SHP77 (cell line): ENCODE measurements around the gene FABP6.
"Not testable (repeated sequence)": the region's sequence is repeated elsewhere in the genome, so short reads cannot be mapped to it uniquely, and the experiment has no call there.

Experiments
- DNase-seq, 2 experiments: peaks; one replicate each; lab custom pipeline; 2025; lab: John Stamatoyannopoulos, UW

Gene FABP6

GRCh38 chr5:160221082-160221481 lies 8.2 kb upstream of the FABP6 start:
- DNase-seq: no peak

- no peak for DNase-seq
Measured at GRCh38 chr5:160227012-160227411, 2.3 kb upstream of the FABP6 start.

- no peak for DNase-seq
Measured at GRCh38 chr5:160230686-160231527, 1.6 kb downstream of the FABP6 start.

- no peak for DNase-seq
Measured at GRCh38 chr5:160231783-160232342, 2.6 kb downstream of the FABP6 start.

GRCh38 chr5:160233215-160233614 lies 3.9 kb downstream of the FABP6 start:
- no peak for DNase-seq

GRCh38 chr5:160235731-160236130 lies 6.4 kb downstream of the FABP6 start:
- no peak for DNase-seq

GRCh38 chr5:160237571-160238093 lies 8.3 kb downstream of the FABP6 start:
- DNase-seq: no peak

- no peak for DNase-seq
Measured at GRCh38 chr5:160240350-160240749, 11.0 kb downstream of the FABP6 start.

GRCh38 chr5:160242145-160242544 lies 12.8 kb downstream of the FABP6 start:
- DNase-seq: no peak

GRCh38 chr5:160245506-160246086 lies 16.3 kb downstream of the FABP6 start:
- no peak for DNase-seq

GRCh38 chr5:160249570-160249969 lies 20.3 kb downstream of the FABP6 start:
- DNase-seq: not testable (repeated sequence)

- no peak for DNase-seq
Measured at GRCh38 chr5:160250226-160250625, 20.9 kb downstream of the FABP6 start.

GRCh38 chr5:160250826-160251225 lies 21.5 kb downstream of the FABP6 start:
- DNase-seq: no peak

- DNase-seq: no peak
Measured at GRCh38 chr5:160251406-160252155, 22.3 kb downstream of the FABP6 start.

GRCh38 chr5:160252916-160253315 lies 23.6 kb downstream of the FABP6 start:
- no peak for DNase-seq

GRCh38 chr5:160253441-160253840 lies 24.1 kb downstream of the FABP6 start:
- DNase-seq: no peak

GRCh38 chr5:160254706-160255105 lies 25.4 kb downstream of the FABP6 start:
- no peak for DNase-seq

- DNase-seq: no peak
Measured at GRCh38 chr5:160259341-160259740, 30.0 kb downstream of the FABP6 start.

- no peak for DNase-seq
Measured at GRCh38 chr5:160260006-160260775, 30.9 kb downstream of the FABP6 start.

- DNase-seq: peak; percentile 82 to 84
Measured at GRCh38 chr5:160260881-160261815, 31.8 kb downstream of the FABP6 start.
